BLaER1 treated with 17β-estradiol and CSF1 and Interleukin-3, amounts not matched to agents 10 nM and 100 nM (cell line): ENCODE measurements around the gene MAPK13.

Experiments used
- H3K27ac ChIP-seq, 11 experiments: shearing (Covaris generic); formaldehyde crosslinking; 2 replicates each; pipeline ENCODE4 v1.8.1; 2022
- H3K27me3 ChIP-seq, 11 experiments: shearing (Covaris generic); formaldehyde crosslinking; 2 replicates each; pipeline ENCODE4 v1.8.1; 2022
- H3K36me3 ChIP-seq, 11 experiments: shearing (Covaris generic); formaldehyde crosslinking; 2 replicates each; pipeline ENCODE4 v1.8.1; 2022
- H3K4me1 ChIP-seq, 10 experiments: shearing (Covaris generic); formaldehyde crosslinking; 2 replicates each; pipeline ENCODE4 v1.8.1; 2022
- H3K4me2 ChIP-seq, 11 experiments: shearing (Covaris generic); formaldehyde crosslinking; 2 replicates each; pipeline ENCODE4 v1.8.1; 2022
- H3K4me3 ChIP-seq, 10 experiments: shearing (Covaris generic); formaldehyde crosslinking; 2 replicates each; pipeline ENCODE4 v1.8.1; 2022
- H3K9ac ChIP-seq, 11 experiments: shearing (Covaris generic); formaldehyde crosslinking; 2 replicates each; pipeline ENCODE4 v1.8.1; 2022
- H3K9me3 ChIP-seq, 11 experiments: shearing (Covaris generic); formaldehyde crosslinking; replicated peaks in 1 of 11; 2 replicates each; pipeline ENCODE4 v1.8.1; 2022
- H4K20me1 ChIP-seq, 11 experiments: shearing (Covaris generic); formaldehyde crosslinking; 2 replicates each; pipeline ENCODE4 v1.8.1; 2022
- Cebpa-rat ChIP-seq, 11 experiments: shearing (Covaris generic); IDR thresholded peaks; 2 replicates each; pipeline ENCODE4 v1.8.1; 2022

MAPK13 gene

GRCh38 chr6:36098253-36098919, 31.9 kb upstream of the MAPK13 start:
- no peak for TF ChIP-seq Cebpa-rat (IDR thresholded peaks at IDR 0.05)
- H4K20me1 ChIP-seq: peaks cover 0 to 29% (median 10%) of the 10 kb centered on the region in 11 experiments; a peak in 9 of 22 replicates
- peaks cover 0 to 33% (median 19%) of the 10 kb centered on the region in 10 experiments; a peak in 12 of 20 replicates for H3K4me1 ChIP-seq
- peaks cover 53 to 79% (median 66%) of the 10 kb centered on the region in 11 experiments for H3K36me3 ChIP-seq
- H3K27ac ChIP-seq: no peak overlapping the region
- no peak overlapping the region for H3K9ac ChIP-seq
- H3K27me3 ChIP-seq: no peaks in the 10 kb centered on the region
- no peak overlapping the region for H3K4me3 ChIP-seq
- 0 out of 22 replicates have a peak overlapping the region, but pooled peaks of 1 of the 11 experiments have one; percentile 7 for H3K4me2 ChIP-seq
- H3K9me3 ChIP-seq: no peaks in the 10 kb centered on the region

- no peak for TF ChIP-seq Cebpa-rat (IDR thresholded peaks at IDR 0.05)
- no peak overlapping the region for H3K4me3 ChIP-seq
- no peak overlapping the region for H3K9ac ChIP-seq
- H3K36me3 ChIP-seq: peaks cover 60 to 85% (median 73%) of the 10 kb centered on the region in 11 experiments
- H4K20me1 ChIP-seq: peaks cover 0 to 31% (median 9%) of the 10 kb centered on the region in 11 experiments; a peak in 9 of 22 replicates
- H3K27ac ChIP-seq: no peak overlapping the region
- no peaks in the 10 kb centered on the region for H3K9me3 ChIP-seq
- H3K27me3 ChIP-seq: no peaks in the 10 kb centered on the region
- peak overlapping the region in 5 of 11 experiments; percentile 4 to 26 (median 7); a peak in 5 of 22 replicates for H3K4me2 ChIP-seq
- H3K4me1 ChIP-seq: peaks cover 0 to 33% (median 19%) of the 10 kb centered on the region in 10 experiments; a peak in 12 of 20 replicates
These were observed 31.2 kb upstream of the MAPK13 start for GRCh38 chr6:36098920-36099647.

- Histone ChIP-seq H3K36me3 (peaks cover 69 to 94% (median 82%) of the 10 kb centered on the region in 11 experiments), H3K4me3 (no peak overlapping the region), H3K27me3 (no peaks in the 10 kb centered on the region), H3K4me2 (peak overlapping the region in 4 of 11 experiments; percentile 4 to 26 (median 14); a peak in 5 of 22 replicates), H4K20me1 (peaks cover 0 to 30% (median 6%) of the 10 kb centered on the region in 11 experiments; a peak in 10 of 22 replicates), H3K9ac (no peak overlapping the region), H3K4me1 (peaks cover 0 to 25% (median 13%) of the 10 kb centered on the region in 10 experiments; a peak in 10 of 20 replicates), H3K9me3 (no peaks in the 10 kb centered on the region), H3K27ac (no peak overlapping the region)
- no peak for TF ChIP-seq Cebpa-rat (IDR thresholded peaks at IDR 0.05)
These were observed 30.3 kb upstream of the MAPK13 start for GRCh38 chr6:36099869-36100483.

- Histone ChIP-seq H3K4me1 (peaks cover 0 to 23% (median 12%) of the 10 kb centered on the region in 10 experiments; a peak in 10 of 20 replicates), H3K9ac (no peak overlapping the region), H3K9me3 (no peaks in the 10 kb centered on the region), H3K36me3 (peaks cover 60 to 97% (median 82%) of the 10 kb centered on the region in 11 experiments), H3K27me3 (no peaks in the 10 kb centered on the region), H3K4me2 (no peak overlapping the region), H4K20me1 (peaks cover 0 to 24% (median 0%) of the 10 kb centered on the region in 11 experiments; a peak in 10 of 22 replicates), H3K27ac (no peak overlapping the region), H3K4me3 (no peak overlapping the region)
- TF ChIP-seq Cebpa-rat (IDR thresholded peaks at IDR 0.05): no peak
These were observed 28.6 kb upstream of the MAPK13 start for GRCh38 chr6:36101691-36102090.

- Histone ChIP-seq H3K9me3 (no peaks in the 10 kb centered on the region), H3K4me1 (peaks cover 0 to 23% (median 12%) of the 10 kb centered on the region in 10 experiments; a peak in 10 of 20 replicates), H3K27ac (no peak overlapping the region), H3K4me3 (no peak overlapping the region), H3K9ac (no peak overlapping the region), H4K20me1 (peaks cover 0 to 26% (median 5%) of the 10 kb centered on the region in 11 experiments; a peak in 10 of 22 replicates), H3K27me3 (no peaks in the 10 kb centered on the region), H3K4me2 (no peak overlapping the region), H3K36me3 (peaks cover 64 to 97% (median 84%) of the 10 kb centered on the region in 11 experiments)
- TF ChIP-seq Cebpa-rat (IDR thresholded peaks at IDR 0.05): no peak
These were observed 27.5 kb upstream of the MAPK13 start for GRCh38 chr6:36102853-36103252.

GRCh38 chr6:36104836-36105235, 25.5 kb upstream of the MAPK13 start:
- no peak for TF ChIP-seq Cebpa-rat (IDR thresholded peaks at IDR 0.05)
- Histone ChIP-seq H3K9me3 (no peaks in the 10 kb centered on the region), H4K20me1 (peaks cover 0 to 35% (median 5%) of the 10 kb centered on the region in 11 experiments; a peak in 11 of 22 replicates), H3K36me3 (peaks cover 83 to 100% (median 97%) of the 10 kb centered on the region in 11 experiments), H3K9ac (no peak overlapping the region), H3K27me3 (no peaks in the 10 kb centered on the region), H3K4me2 (no peak overlapping the region), H3K4me1 (peaks cover 0 to 11% (median 0%) of the 10 kb centered on the region in 10 experiments; a peak in 6 of 20 replicates), H3K27ac (no peak overlapping the region), H3K4me3 (no peak overlapping the region)

GRCh38 chr6:36109092-36109491, 21.2 kb upstream of the MAPK13 start:
- peaks cover 6 to 25% (median 14%) of the 10 kb centered on the region in 10 experiments for H3K4me1 ChIP-seq
- H3K4me2 ChIP-seq: no peak overlapping the region
- no peak overlapping the region for H3K27ac ChIP-seq

GRCh38 chr6:36110050-36110449, 20.3 kb upstream of the MAPK13 start:
- no peak overlapping the region for H3K27ac ChIP-seq
- TF ChIP-seq Cebpa-rat (IDR thresholded peaks at IDR 0.05): no peak

More at GRCh38 chr6:36109092-36109491, 21.2 kb upstream of the MAPK13 start:
- peaks cover 0 to 29% (median 5%) of the 10 kb centered on the region in 11 experiments; a peak in 11 of 22 replicates for H4K20me1 ChIP-seq
- no peaks in the 10 kb centered on the region for H3K9me3 ChIP-seq
- H3K4me3 ChIP-seq: no peak overlapping the region
- no peak overlapping the region for H3K9ac ChIP-seq
- TF ChIP-seq Cebpa-rat (IDR thresholded peaks at IDR 0.05): no peak
- H3K36me3 ChIP-seq: peaks cover 68 to 89% (median 79%) of the 10 kb centered on the region in 11 experiments
- no peaks in the 10 kb centered on the region for H3K27me3 ChIP-seq

More at GRCh38 chr6:36110050-36110449, 20.3 kb upstream of the MAPK13 start:
- Histone ChIP-seq H3K9me3 (no peaks in the 10 kb centered on the region), H3K9ac (no peak overlapping the region), H3K4me2 (no peak overlapping the region), H3K27me3 (no peaks in the 10 kb centered on the region), H3K36me3 (peaks cover 58 to 80% (median 69%) of the 10 kb centered on the region in 11 experiments), H4K20me1 (peaks cover 0 to 29% (median 4%) of the 10 kb centered on the region in 11 experiments; a peak in 9 of 22 replicates), H3K4me3 (no peak overlapping the region), H3K4me1 (peaks cover 14 to 34% (median 24%) of the 10 kb centered on the region in 10 experiments)
